SIG-M5 (cell line): ENCODE data around the gene SLC5A5.

Experiments
- DNase-seq: peaks from one replicate; lab custom pipeline; 2025; lab: John Stamatoyannopoulos, UW

The SLC5A5 gene

GRCh38 chr19:17847538-17848366 lies 24.0 kb upstream of the SLC5A5 start, which contains the start of gene JAK3:
Gene JAK3 (minus strand): TSS chr19:17847982. CDS start chr19:17844417, 3,565 bp downstream.
- no peak for DNase-seq

- DNase-seq: no peak
These were observed 23.0 kb upstream of the SLC5A5 start for GRCh38 chr19:17848595-17849292.

GRCh38 chr19:17854061-17854460 lies 17.7 kb upstream of the SLC5A5 start:
- no peak for DNase-seq

- DNase-seq: peak; percentile 4
These were observed 16.2 kb upstream of the SLC5A5 start for GRCh38 chr19:17855280-17856152.

GRCh38 chr19:17859533-17860330 lies 12.0 kb upstream of the SLC5A5 start, which contains the start of gene RPL18A:
Gene RPL18A (plus strand): TSS chr19:17859910. CDS start chr19:17859957, 47 bp downstream.
- DNase-seq: peak; percentile 98

GRCh38 chr19:17860331-17860992 lies 11.3 kb upstream of the SLC5A5 start:
- DNase-seq: no peak

- no peak for DNase-seq
These were observed 10.8 kb upstream of the SLC5A5 start for GRCh38 chr19:17860993-17861360.

GRCh38 chr19:17861542-17862402 lies 10.0 kb upstream of the SLC5A5 start:
- no peak for DNase-seq

- DNase-seq: no peak
These were observed 8.8 kb upstream of the SLC5A5 start for GRCh38 chr19:17862711-17863519.

GRCh38 chr19:17863520-17864182 lies 8.1 kb upstream of the SLC5A5 start:
- no peak for DNase-seq

- DNase-seq: no peak
These were observed 6.1 kb upstream of the SLC5A5 start for GRCh38 chr19:17865364-17866311.

GRCh38 chr19:17866312-17866963 lies 5.3 kb upstream of the SLC5A5 start:
- no peak for DNase-seq

GRCh38 chr19:17866964-17867486 lies 4.7 kb upstream of the SLC5A5 start:
- DNase-seq: no peak

GRCh38 chr19:17868669-17869068 lies 3.1 kb upstream of the SLC5A5 start:
- DNase-seq: no peak

- no peak for DNase-seq
These were observed 2.6 kb upstream of the SLC5A5 start for GRCh38 chr19:17869114-17869608.
